Measurements from ENCODE around the gene FLRT1.

Gene FLRT1

GRCh38 chr11:64007160-64007628 is 28.5 kb upstream of the FLRT1 start:
- peak; percentile 53 for DNase-seq

GRCh38 chr11:64007629-64008282 is 28.0 kb upstream of the FLRT1 start:
- DNase-seq: peak; percentile 31

GRCh38 chr11:64008283-64008913 is 27.3 kb upstream of the FLRT1 start:
- DNase-seq: no peak

DNA sequence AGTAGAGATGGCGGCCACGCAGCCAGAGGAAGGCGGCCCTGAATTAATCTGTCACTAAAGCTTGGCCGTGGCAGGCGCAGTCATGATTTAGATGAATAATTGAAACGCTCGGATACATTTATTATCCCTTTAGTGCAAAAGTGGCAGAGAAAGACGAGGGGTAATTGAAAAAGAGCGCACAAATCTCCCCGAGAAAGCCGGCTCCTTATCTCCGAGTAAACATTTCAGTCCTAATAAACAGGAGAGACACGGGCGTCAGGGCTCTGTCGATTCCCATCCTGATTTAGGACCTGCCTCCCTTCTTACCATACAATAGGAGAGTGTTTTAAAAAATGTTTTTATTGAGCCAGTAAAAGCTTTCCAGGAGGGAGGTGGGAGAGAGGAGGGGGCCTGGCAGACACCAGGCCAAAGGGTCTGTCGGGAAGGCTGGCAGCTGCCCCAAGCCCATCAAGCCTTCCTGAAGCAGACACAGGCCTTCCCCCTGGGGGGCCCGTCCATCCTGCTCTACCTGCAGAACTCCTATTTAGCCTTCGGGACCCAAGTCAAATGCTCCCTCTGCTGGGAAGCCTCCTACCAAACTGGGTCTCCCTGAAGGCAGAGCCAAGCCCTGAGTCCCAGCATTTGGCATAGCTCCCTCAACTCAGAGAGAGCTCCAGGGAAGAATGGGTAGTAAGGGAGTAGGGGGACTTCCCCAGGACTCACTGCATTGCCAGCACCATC is 26.7 kb upstream of the FLRT1 start:
- no peak for DNase-seq

- no peak for DNase-seq
Measured at GRCh38 chr11:64009710-64010109, 26.0 kb upstream of the FLRT1 start.

DNA sequence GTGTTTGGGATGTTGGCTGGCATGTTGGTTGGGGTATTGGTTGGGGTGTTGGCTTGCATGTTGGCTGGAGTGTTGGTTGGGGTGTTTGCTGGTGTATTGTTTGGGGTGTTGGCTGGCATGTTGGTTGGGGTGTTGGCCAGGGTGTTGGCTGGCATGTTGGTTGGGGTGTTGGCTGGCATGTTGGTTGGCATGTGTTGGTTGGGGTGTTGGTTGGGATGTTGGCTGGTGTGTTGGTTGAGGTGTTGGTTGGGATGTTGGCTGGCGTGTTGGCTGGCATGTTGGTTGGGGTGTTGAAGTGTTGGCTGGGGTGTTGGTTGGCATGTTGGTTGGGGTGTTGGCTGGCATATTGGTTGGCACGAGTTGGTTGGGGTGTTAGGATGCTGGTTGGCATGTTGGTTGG is 24.9 kb upstream of the FLRT1 start:
- DNase-seq: no peak

DNA sequence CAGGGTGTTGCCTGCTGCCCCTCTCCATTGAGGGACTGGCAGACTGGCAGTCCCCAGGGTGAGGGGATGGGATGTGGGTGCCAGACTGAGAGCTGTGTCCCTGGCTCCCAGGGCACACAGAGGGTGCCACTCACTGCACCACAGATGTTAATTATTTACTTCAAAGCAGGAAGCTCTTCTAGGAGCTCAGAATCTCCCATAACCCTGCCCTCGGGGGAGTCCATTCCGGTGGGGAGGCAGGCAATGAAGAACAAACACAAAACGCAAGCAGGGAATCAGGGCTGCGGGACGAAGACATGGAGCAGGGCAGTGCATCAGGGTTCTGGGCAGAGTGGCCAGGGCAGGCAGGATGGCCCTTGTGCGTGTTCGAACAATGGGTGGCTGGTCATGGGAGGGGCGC is 24.4 kb upstream of the FLRT1 start:
- no peak for DNase-seq

DNA sequence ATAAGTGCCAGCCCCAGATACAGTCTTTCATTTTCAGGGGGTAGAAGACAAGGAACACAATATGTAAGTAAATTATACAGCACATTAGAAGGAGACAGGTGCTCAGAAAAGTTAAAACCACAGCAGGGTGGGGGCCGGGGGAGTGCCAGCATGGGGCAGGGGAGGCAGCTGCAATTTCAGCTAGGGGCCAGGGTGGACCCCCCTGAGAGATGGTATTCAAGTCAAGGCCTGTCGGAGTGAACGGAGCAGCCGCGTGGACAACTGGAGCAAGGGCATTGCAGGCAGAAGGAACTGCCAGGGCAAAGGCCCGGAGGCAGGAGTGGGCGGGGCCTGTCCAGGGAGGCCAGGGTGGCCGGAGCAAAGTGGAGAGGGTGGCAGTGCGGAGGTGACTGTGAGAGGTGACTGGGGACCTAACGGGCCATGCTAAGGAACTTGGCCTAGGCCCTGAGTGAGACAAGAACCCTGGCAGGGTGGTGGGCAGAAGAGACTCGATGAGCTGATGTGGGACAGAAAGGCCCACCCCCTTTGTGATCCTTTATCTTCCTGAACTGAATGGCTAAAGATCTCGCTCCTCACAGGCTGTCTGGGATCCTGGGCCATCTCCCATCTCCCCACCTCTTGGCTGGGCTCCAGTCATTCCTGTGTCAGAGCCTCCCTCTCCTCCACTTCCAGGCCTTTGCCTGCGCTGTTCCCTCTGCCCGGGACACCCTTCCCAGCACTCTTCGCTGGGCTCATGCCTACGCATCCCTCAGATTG is 22.4 kb upstream of the FLRT1 start:
- DNase-seq: no peak

- no peak for DNase-seq
Measured at GRCh38 chr11:64014356-64014755, 21.4 kb upstream of the FLRT1 start.

DNA sequence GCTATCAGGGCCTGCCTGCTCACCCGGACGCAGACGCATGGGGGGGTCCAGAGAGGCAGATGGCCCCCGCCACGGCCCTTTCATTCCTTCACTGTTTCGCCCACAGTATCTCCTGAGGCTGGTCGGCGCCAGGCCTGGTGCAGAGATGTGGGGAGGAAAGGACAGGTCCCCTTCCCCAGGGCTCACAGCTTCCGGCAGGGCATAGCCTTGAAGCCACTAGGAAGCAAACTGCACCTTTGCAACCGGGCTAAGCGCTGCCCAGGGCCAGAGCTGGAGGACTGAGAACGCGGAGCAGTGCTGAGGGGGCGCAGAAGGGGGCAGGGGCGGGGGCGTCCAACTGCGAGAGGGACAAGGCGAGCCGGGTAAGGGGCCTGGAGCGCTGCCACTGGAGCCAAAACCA is 20.2 kb upstream of the FLRT1 start:
- DNase-seq: no peak

DNA sequence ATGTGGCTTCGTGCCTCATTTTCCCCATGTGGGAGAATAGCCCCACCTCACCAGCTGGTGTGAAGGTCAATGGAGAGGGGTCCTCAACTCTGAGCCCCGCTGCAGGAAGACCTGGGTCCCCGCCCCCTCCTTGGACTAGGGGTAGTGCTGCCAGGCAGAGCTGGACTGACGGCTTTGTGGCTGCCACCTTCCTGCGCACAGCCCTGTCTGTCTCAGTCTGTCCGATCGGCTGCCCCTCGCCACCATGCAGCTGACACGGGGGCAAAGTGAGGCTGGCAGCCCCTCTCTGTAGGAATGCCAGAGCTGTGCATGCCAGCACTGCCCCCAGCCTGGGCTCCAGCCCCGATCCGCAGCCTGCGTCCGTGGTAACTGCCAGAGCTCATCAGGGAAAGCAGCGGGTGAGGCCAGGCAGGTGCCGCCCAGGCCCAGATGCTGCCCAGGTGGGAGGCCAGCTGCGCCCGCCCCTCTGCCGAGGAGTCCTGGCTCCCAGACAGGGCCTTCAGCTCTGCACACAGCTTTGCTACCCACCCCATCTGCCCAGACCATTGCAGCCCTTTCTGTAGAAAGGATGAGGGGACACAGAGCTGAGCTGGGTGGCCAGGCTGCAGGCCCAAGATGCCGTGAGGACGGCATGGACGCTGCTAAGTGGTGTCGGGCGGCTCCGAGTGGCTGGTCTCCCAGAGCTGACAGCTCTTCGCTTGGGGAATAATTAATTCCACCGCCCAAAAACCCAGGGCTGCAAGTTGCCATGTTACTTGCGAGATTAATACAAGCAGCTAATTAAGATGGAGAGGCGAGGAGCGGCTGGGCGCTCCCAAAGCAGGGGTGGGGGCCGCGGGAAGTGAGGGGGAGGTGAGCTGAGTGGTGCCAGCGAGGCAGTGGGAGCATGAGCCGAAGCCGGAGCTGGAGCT is 19.5 kb upstream of the FLRT1 start:
- DNase-seq: no peak

DNA sequence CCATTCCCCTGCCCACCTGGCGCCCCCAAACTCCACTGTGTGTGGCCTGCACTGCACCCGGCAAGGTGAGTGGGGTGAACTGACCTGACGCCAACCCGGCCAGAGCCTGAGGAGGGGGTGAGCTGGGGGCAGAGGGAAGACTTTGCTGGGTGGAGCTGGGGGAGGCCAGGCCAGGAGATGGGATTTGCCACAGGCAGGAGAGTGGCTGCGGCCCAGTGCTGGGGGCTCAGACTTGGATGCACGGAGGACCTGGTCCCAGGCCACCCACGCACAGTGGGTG is 17.8 kb upstream of the FLRT1 start:
- no peak for DNase-seq

- no peak for DNase-seq
Measured at GRCh38 chr11:64018310-64018709, 17.4 kb upstream of the FLRT1 start.

DNA sequence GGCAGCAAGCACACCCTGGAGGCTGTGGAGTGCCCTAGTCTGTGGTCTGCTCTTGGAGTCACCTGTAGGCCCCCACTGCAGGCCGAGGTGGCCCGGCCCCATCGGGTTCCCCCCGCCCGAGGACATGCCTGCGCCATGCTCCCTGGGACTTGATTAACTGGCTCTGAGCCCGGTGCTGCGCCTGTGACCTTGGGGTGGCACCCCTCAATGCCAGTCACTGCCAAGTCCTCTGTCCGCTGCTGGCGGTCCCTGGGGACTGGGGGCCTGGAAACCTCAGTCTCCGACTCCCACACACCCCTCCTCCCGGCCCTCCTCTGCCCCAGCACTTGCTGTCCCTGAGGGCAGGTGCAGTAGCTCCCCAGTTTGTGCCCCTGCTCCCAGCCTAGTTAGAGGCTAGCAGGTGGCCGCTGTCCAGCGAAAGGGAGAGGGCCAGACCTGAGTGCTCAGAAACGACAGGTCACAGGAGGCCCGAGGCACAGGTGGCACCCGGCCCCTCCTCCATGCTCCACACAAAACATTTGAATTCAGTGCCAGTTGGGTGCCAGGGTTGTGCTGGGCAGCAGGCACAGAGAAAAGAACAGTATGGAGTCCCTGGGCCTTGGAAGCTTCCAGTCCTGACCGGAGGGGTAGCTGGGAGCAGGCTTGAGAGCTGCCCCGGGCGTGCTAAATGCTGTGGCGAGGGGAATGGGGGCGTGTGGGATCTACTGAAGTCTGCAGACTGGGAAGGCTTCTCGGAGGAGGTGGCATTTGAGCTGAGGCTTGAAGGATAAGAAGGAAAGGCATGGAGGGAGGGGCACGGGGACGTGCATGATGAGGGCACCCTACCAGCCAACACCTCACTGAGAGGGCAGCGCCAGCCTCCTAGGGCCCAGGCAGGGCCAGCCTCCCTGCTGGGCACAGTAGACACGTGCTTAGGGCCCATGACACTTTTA is 16.4 kb upstream of the FLRT1 start:
- no peak for DNase-seq

GRCh38 chr11:64020976-64021756 is 14.6 kb upstream of the FLRT1 start:
- DNase-seq: no peak

- no peak for DNase-seq
Measured at GRCh38 chr11:64021757-64022093, 14.0 kb upstream of the FLRT1 start.

GRCh38 chr11:64022125-64022784 is 13.5 kb upstream of the FLRT1 start:
- DNase-seq: no peak

- DNase-seq: no peak
Measured at GRCh38 chr11:64023712-64024710, 11.7 kb upstream of the FLRT1 start.

DNA sequence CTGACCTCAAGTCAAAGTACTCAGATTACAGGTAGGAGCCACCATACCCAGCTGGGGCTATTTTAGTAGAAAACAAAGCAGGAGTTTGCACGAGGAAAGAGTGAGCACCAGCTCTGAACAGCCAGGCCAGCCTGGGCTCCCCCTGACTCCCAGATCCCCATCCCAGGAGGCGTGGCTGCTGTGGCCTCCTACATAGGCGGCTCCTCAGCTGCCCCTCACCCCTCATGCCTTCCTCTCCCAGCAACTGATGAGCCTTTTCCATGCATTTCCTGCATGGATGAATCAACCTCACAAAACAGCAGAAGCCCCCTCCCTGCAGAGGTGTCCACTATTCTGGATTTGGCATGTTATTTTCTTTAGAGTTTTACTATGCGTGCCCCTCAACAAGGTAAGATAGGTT is 10.5 kb upstream of the FLRT1 start:
- DNase-seq: peak; percentile 41
